Amygdala (tissue), 56 donors: ENCODE measurements around the gene SLC35F3.

Experiments
- DNase-seq, 56 donors: peaks; one replicate each; lab custom pipeline; 2025; lab: John Stamatoyannopoulos, UW

SLC35F3 gene

GRCh38 chr1:234214129-234214910 lies 309.8 kb downstream of the SLC35F3 start:
- peak in 35 of 56 donors; percentile 14 to 58 (median 32) for DNase-seq

- DNase-seq: peak in 2 of 56 donors; percentile 14 to 35
Observed at GRCh38 chr1:234214911-234215892, 310.7 kb downstream of the SLC35F3 start.

GRCh38 chr1:234216116-234216703 lies 311.7 kb downstream of the SLC35F3 start:
- DNase-seq: no peak

- no peak for DNase-seq
Observed at GRCh38 chr1:234217316-234217840, 312.9 kb downstream of the SLC35F3 start.

GRCh38 chr1:234218078-234218477 lies 313.6 kb downstream of the SLC35F3 start:
- no peak for DNase-seq

GRCh38 chr1:234219711-234220110 lies 315.2 kb downstream of the SLC35F3 start:
- no peak for DNase-seq

- DNase-seq: no peak
Observed at GRCh38 chr1:234221601-234222000, 317.1 kb downstream of the SLC35F3 start.

GRCh38 chr1:234222561-234223280 lies 318.2 kb downstream of the SLC35F3 start:
- no peak for DNase-seq

GRCh38 chr1:234226113-234226818 lies 321.8 kb downstream of the SLC35F3 start:
- no peak for DNase-seq

GRCh38 chr1:234226819-234227165 lies 322.3 kb downstream of the SLC35F3 start:
- DNase-seq: no peak

GRCh38 chr1:234229581-234230387 lies 325.3 kb downstream of the SLC35F3 start:
- DNase-seq: no peak

- no peak for DNase-seq
Observed at GRCh38 chr1:234230414-234230862, 326.0 kb downstream of the SLC35F3 start.

- DNase-seq: no peak
Observed at GRCh38 chr1:234231061-234231892, 326.8 kb downstream of the SLC35F3 start.

- no peak for DNase-seq
Observed at GRCh38 chr1:234231893-234232276, 327.4 kb downstream of the SLC35F3 start.

GRCh38 chr1:234234199-234234598 lies 329.7 kb downstream of the SLC35F3 start:
- DNase-seq: no peak

GRCh38 chr1:234235434-234235881 lies 331.0 kb downstream of the SLC35F3 start:
- no peak for DNase-seq

- no peak for DNase-seq
Observed at GRCh38 chr1:234237393-234237792, 332.9 kb downstream of the SLC35F3 start.

- DNase-seq: no peak
Observed at GRCh38 chr1:234238060-234238459, 333.6 kb downstream of the SLC35F3 start.
